DOHH2 (cell line): ENCODE measurements around the gene SRRM1.

ENCODE experiments used
- H3F3A ChIP-seq: fragments of 200-600 bp; sonication (generic), shearing (Covaris generic); 2 replicates; pipeline ENCODE4 v1.6.0; 2016; ENCODE audit warnings: antibody characterized with exemption, mild to moderate bottlenecking; ENCODE audit not compliant: control insufficient read depth, insufficient read depth
- H3K27ac ChIP-seq: fragments of 200-600 bp; sonication (generic); 2 replicates; pipeline ENCODE4 v1.5.1; 2014; ENCODE audit warnings: low read depth, mild to moderate bottlenecking, low read length, moderate library complexity
- H3K27me3 ChIP-seq: fragments of 200-600 bp; sonication (generic); 2 replicates; pipeline ENCODE4 v1.6.1; 2014; ENCODE audit warnings: mild to moderate bottlenecking, low read length, mixed read lengths; ENCODE audit not compliant: control insufficient read depth
- H3K36me3 ChIP-seq: fragments of 200-600 bp; sonication (generic); 2 replicates; pipeline ENCODE4 v1.6.1; 2014; ENCODE audit warnings: mild to moderate bottlenecking, low read length, moderate library complexity, mixed read lengths; ENCODE audit not compliant: control insufficient read depth
- H3K4me1 ChIP-seq: fragments of 200-600 bp; sonication (generic); 2 replicates; pipeline ENCODE4 v1.6.1; 2014; ENCODE audit warnings: mild to moderate bottlenecking, low read length, mixed read lengths; ENCODE audit not compliant: control insufficient read depth
- H3K4me2 ChIP-seq: fragments of 200-600 bp; sonication (generic); 2 replicates; pipeline ENCODE4 v1.6.0; 2014; ENCODE audit warnings: mild to moderate bottlenecking, low read length, moderate library complexity
- H3K4me3 ChIP-seq: fragments of 200-600 bp; sonication (generic); 2 replicates; pipeline ENCODE4 v1.5.1; 2014; ENCODE audit warnings: mild to moderate bottlenecking, low read length, mixed read lengths
- H3K79me2 ChIP-seq: fragments of 200-600 bp; sonication (generic); 2 replicates; pipeline ENCODE4 v1.6.1; 2014; ENCODE audit warnings: mild to moderate bottlenecking, low read length, mixed read lengths; ENCODE audit not compliant: control insufficient read depth
- H3K9me2 ChIP-seq: fragments of 200-600 bp; sonication (generic); replicated peaks from 2 replicates; pipeline ENCODE4 v1.6.1; 2014; ENCODE audit warnings: mild to moderate bottlenecking, low read length, mixed read lengths; ENCODE audit not compliant: control insufficient read depth
- H3K9me3 ChIP-seq: fragments of 200-600 bp; sonication (generic); 2 replicates; pipeline ENCODE4 v1.6.1; 2014; ENCODE audit warnings: antibody characterized with exemption, low read length, mixed read lengths; ENCODE audit not compliant: control insufficient read depth, insufficient read depth
- H4K20me1 ChIP-seq: fragments of 200-600 bp; sonication (generic); 2 replicates; pipeline ENCODE4 v1.6.0; 2014; ENCODE audit warnings: low read depth, mild to moderate bottlenecking, antibody characterized with exemption, low read length, moderate library complexity; ENCODE audit not compliant: control insufficient read depth, insufficient read depth
- EZH2phosphoT487 ChIP-seq: fragments of 200-600 bp; sonication (generic); IDR thresholded peaks from 2 replicates; pipeline ENCODE4 v1.6.1; 2017; ENCODE audit warnings: borderline replicate concordance, mild to moderate bottlenecking, antibody characterized with exemption, low read length, moderate library complexity, mixed read lengths
- TF ChIP-seq, protein P1 (sequence below): fragments of 200-600 bp; sonication (generic); IDR thresholded peaks from one replicate; pipeline ENCODE4 v1.5.1; 2014; ENCODE audit warnings: antibody characterized with exemption, mild to moderate bottlenecking, low read depth, low read length; ENCODE audit not compliant: poor library complexity, severe bottlenecking

The SRRM1 gene

DNA sequence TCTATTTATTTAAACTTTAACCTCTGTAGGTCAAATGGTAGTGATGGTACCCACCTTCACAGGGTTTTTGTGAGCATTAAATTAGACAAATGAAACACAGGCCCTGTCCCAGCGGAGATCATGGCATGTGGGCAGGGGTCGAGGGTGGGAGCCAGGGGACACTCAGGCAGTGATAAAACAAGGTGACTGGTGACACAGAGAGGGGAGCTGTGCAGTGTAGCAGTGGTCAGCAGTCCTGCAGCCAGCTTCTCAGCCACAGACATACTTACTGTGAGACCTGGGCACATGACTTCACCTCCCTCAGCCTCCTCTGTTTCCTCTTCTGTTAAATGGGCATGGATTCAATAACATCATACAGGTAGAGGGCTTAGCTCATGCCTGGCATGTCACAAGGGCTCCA is 44.9 kb downstream of the SRRM1 start:
- Histone ChIP-seq H3K27me3 (peaks cover 4% of the 10 kb centered on the region; the same call in 1 of the 2 replicates), H3F3A (no peaks in the 10 kb centered on the region), H3K79me2 (no peaks in the 10 kb centered on the region), H3K9me3 (no peaks in the 10 kb centered on the region), H3K4me1 (peaks cover 4% of the 10 kb centered on the region; the same call in 1 of the 2 replicates), H3K4me3 (no peak overlapping the region), H4K20me1 (no peaks in the 10 kb centered on the region), H3K4me2 (no peak overlapping the region), H3K27ac (no peak overlapping the region), H3K36me3 (no peaks in the 10 kb centered on the region), H3K9me2 (no peaks in the 10 kb centered on the region)
- TF ChIP-seq EZH2phosphoT487 = no peak
- TF ChIP-seq, protein P1, sequence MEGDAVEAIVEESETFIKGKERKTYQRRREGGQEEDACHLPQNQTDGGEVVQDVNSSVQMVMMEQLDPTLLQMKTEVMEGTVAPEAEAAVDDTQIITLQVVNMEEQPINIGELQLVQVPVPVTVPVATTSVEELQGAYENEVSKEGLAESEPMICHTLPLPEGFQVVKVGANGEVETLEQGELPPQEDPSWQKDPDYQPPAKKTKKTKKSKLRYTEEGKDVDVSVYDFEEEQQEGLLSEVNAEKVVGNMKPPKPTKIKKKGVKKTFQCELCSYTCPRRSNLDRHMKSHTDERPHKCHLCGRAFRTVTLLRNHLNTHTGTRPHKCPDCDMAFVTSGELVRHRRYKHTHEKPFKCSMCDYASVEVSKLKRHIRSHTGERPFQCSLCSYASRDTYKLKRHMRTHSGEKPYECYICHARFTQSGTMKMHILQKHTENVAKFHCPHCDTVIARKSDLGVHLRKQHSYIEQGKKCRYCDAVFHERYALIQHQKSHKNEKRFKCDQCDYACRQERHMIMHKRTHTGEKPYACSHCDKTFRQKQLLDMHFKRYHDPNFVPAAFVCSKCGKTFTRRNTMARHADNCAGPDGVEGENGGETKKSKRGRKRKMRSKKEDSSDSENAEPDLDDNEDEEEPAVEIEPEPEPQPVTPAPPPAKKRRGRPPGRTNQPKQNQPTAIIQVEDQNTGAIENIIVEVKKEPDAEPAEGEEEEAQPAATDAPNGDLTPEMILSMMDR = no peak

DNA sequence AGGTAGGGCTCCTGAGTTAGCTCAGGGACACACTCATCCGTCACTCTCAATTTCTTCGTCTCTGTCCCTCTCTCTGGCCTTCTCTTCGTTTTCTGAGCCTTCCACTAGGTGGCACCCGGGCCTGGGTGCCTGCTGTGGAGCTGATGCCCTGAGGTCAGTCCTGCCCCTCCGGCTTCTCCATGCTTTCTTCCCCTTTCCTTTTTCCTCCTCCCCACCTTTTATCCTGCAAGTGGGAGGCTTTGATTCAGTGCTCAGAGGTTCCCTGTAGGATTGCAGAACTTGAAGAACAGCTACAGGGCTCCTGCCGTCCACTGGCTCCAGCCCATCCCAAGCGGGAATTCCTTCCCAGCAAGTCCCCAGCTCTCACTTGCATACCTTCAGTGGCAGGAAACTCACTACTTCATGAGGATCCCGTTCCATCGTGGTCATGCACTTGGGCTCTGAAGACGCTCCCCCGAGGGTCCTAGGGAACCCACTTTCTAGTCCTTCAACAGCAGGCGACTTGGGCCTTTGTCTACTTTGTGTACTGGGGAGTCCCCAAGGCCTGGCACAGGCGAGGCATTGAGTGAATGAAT is 45.6 kb downstream of the SRRM1 start:
- Histone ChIP-seq H3K79me2 (no peaks in the 10 kb centered on the region), H3K36me3 (no peaks in the 10 kb centered on the region), H4K20me1 (no peaks in the 10 kb centered on the region), H3K4me2 (no peak overlapping the region), H3K27ac (no peak overlapping the region), H3K4me3 (no peak overlapping the region), H3F3A (no peaks in the 10 kb centered on the region), H3K9me2 (no peaks in the 10 kb centered on the region), H3K27me3 (peaks cover 4% of the 10 kb centered on the region; the same call in 1 of the 2 replicates), H3K9me3 (no peaks in the 10 kb centered on the region), H3K4me1 (peaks cover 4% of the 10 kb centered on the region; the same call in 1 of the 2 replicates)
- no peak for TF ChIP-seq EZH2phosphoT487
- TF ChIP-seq, protein P1 = peak; percentile 89

DNA sequence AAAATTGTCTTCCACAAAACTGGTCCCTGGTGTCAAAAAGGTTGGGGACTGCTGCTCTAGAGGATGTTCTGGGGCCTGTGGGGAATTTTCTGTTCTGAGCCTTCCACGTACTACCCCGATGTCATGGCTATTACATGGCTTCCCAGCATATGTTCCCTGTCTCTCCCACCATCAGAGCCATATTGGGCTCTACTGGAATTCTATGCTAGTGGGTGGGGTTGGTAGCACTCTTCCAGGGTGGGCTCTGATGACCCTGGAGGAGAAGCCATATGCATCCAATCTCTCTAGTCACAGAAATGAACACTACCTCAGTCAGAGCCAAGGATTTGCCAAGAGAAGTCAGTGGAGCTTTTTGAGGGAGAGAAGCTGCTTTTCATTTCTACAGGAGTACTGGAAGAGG is 47.9 kb downstream of the SRRM1 start:
- H3K27me3 ChIP-seq = no peaks in the 10 kb centered on the region
- no peaks in the 10 kb centered on the region for H3K9me2 ChIP-seq
- no peaks in the 10 kb centered on the region for H3K36me3 ChIP-seq
- H3F3A ChIP-seq = no peaks in the 10 kb centered on the region
- H3K4me3 ChIP-seq = no peak overlapping the region
- H3K79me2 ChIP-seq = no peaks in the 10 kb centered on the region
- no peak overlapping the region for H3K27ac ChIP-seq
- no peaks in the 10 kb centered on the region for H4K20me1 ChIP-seq
- TF ChIP-seq, protein P1 = no peak
- no peak for TF ChIP-seq EZH2phosphoT487
- no peaks in the 10 kb centered on the region for H3K9me3 ChIP-seq
- H3K4me1 ChIP-seq = peaks cover 27% of the 10 kb centered on the region
- H3K4me2 ChIP-seq = no peak overlapping the region
